HG02763 (cell line): ENCODE data around the gene STBD1.
"Not testable (repeated sequence)": the region's sequence is repeated elsewhere in the genome, so short reads cannot be mapped to it uniquely, and the experiment has no call there.

ENCODE experiments used
- ATAC-seq: cut with Tn5 transposase; IDR thresholded peaks from one replicate; pipeline ENCODE4 v1.9.1; 2021; ENCODE audit warnings: mild to moderate bottlenecking, moderate library complexity; ENCODE audit not compliant: unreplicated experiment

Gene STBD1

DNA sequence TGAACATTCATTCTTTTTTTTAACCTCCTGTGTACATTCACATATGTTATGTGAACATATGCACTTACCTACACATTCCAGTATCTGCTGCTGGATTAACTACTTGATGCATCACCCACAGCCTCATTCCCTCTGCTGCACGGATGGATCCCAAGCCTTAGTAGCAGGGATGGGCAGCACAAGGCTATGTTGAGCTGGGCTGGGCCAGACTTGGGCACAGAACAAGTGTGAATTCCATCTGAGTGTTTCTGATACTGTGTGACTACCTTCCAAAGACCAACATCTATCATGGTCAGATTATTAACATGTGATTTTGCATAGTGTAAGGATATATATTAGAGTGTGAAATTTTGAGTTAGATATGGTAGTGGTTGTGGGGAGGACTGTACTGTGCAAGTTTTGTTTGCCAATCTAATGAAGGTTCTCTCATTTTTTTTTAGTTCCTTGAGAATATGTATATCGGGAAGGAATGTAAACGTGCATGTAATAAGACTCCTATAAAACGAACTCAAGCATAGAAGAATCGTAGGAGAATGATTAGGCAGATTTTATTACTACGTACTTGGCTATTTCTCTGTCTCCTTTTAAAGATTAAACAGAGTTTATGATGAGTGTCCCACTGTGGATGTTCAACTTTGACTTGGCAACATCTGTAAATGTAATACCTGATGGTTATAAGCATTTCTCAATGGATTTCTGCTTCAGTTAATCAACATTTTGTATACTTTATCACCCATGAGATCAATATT, 23.4 kb upstream of the STBD1 start:
- ATAC-seq, result no peak

DNA sequence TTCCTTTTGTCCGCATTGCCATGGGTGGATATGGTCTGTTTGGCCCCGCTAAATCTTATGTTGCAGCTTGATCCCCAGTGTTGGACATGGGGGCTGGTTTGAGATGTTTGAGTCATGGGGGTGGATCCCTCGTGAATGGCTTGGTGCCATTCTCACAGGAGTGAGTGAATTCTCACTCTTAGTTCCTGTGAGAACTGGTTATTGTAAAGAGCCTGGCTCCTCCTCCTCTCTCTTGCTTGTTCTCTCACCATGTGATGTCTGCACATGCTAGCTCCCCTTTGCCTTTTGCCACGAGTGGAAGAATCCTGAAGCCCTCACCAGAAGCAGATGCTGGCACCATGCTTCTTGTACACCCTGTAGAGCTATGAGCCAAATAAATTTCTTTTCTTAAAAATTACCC, 22.6 kb upstream of the STBD1 start:
- no peak for ATAC-seq

DNA sequence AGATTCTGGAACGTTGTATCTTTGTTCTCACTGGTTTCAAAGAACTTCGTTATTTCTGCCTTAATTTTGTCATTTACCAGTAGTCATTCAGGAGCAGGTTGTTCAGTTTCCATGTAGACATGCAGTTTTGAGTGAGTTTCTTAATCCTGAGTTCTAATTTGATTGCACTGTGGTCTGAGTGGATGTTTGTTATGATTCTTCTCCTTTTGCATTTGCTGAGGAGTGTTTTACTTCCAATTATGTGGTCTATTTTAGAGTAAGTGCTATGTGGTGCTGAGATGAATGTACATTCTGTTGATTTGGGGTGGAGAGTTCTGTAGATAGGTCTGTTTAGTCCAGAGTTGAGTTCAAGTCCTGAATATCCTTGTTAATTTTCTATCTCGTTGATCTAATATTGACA, 18.7 kb upstream of the STBD1 start:
- ATAC-seq, result not testable (repeated sequence)

DNA sequence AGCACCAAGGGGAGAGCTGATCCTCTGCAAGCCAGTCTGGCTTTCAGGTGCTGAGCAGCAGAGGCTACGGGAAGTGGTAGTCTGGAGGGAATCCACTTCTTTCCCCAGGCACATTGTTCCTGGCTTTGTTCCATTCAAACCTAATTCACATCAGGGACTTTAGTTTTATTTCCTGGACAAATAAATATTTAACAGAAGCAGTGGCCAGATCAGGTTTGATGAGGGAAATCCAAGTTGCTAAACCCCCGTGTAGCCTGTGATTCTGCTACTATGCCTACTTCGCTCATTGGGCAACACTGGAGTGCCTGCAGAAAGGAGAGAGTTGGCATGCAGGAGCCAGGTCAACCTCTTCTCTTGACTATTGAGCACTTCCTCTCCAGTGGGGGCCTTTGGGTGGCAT, 13.8 kb upstream of the STBD1 start:
- no peak for ATAC-seq

DNA sequence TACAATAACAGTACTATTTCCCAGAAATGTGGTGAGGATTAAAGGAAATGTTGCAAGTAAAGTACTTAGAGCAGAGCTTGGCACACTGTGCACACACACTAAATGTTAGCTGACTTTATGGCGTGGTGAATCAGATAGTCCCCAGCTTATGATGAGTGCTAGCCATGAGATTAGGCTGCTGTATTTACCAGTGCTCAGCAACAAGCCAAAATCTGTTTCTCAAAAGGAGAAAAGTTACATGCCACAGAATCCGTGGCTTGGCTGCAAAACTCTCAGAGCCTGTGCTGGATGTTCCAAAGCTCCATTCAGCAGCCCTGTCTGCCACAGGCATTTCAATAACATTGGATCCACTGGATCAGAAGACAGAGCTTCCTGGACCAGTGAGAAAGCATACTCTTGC, 12.8 kb upstream of the STBD1 start:
- ATAC-seq, result no peak

DNA sequence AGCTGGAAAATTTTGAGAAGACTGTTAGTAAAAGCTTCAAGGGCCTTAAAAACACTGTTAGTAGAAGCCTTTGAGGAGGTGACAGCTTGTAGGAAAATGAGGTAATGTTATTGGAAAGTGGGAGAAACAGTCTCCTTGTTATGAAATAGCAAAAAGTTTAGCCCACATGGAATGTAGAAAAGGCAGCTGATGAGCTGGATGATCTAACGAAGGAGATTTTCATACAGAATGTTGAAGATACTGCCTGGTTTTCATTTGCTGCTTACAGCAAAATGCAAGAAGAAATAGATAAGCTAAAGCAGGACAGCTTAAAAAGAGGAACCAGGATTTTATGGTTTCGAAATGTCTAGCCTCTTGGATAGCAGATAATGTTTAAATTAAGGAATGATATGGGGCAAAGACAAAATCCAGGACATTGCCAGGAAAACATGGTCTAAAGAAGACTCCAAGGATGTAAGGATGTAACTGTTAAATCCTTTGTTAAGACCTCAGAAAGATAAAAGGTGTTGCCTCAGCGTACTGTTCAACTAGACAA, 10.2 kb upstream of the STBD1 start:
- no peak for ATAC-seq

DNA sequence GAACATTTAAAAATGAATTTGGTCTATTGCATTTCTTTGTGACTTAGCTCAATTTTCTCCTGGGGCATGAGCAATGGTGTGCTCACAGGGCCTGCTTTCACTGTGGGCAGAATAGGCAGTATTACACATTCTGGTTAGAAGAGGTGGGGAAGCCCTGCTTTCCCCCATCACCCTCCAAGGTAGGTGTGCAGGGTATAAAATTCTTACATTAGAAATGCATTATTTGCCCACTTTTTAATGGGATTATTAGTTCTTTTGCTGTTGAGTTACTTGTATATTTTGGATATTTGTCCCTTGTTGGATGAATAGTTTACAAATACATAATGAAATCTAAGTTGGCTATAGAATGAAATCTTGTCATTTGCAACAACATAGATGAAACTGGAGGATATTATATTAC, 8.3 kb upstream of the STBD1 start:
- ATAC-seq, result no peak

DNA sequence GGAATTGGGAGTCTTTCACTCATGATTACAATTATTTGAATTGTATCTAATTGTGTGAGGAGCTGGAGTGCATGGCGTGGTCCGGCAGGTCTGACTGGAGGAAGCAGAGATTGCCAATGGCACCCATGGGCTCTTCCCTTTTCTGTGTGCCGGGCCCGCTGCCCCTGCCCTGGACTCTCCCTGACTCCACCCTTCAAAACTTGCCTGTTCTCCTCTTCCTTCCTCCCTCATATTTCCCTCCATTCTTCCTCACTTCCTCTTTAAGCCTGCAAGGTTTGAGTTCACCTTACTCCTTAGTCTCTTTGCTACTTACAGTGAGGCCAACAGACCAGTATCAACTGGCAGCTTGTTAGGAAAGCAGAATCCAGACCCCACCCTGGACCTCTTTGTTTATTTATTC, 6.5 kb upstream of the STBD1 start:
- ATAC-seq, result no peak

DNA sequence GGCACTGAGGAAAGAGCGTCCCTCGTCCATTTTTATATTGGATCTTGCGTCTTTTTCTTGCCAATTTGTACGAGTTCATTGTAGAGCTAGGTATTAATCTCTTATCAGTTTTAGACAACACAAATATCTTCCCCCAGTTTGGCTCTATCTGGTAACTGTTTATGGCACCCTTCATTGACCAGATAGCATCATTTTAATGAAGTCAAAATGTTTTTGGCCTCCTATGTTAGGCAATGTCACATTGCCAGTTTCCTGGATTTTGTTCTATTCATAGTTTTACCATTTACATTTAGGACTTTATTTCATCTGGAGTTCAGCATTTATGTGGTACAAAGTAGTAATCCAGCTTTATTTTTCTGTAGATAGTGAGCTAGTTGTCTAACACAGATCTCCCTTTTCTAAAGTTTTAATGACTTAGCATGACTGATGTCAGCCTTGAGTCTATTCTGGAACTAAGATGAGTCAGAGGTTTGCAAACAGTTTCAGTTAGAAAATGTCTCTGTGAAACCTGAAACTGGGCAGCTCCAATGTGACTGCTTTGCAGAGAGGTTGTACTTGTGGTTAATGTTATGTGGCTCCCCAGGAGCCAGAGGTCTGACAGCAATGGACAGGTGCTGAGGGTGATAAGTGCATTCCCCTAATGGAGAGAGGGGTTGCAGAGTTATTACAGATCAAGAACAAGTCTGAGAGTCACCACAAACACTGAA, 5.3 kb upstream of the STBD1 start:
- peak; percentile 99 for ATAC-seq

DNA sequence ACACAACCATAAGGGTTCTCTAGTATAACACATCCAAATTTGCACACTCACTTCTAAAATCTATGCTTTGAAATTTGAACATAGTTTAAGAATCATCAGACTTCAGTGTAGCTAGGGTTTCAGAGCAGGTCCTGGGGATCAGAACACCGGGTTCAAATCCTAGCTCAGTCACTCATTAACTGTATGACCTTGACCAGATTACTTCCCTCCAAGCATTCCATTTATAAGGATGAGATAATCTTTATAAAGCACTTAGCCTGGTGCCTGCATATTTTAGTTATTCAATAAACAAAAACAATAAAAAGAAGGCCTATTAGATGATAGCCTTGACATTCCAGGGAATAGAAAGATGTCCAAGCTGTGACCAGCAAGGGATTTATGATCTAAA, 4.8 kb upstream of the STBD1 start:
- no peak for ATAC-seq

DNA sequence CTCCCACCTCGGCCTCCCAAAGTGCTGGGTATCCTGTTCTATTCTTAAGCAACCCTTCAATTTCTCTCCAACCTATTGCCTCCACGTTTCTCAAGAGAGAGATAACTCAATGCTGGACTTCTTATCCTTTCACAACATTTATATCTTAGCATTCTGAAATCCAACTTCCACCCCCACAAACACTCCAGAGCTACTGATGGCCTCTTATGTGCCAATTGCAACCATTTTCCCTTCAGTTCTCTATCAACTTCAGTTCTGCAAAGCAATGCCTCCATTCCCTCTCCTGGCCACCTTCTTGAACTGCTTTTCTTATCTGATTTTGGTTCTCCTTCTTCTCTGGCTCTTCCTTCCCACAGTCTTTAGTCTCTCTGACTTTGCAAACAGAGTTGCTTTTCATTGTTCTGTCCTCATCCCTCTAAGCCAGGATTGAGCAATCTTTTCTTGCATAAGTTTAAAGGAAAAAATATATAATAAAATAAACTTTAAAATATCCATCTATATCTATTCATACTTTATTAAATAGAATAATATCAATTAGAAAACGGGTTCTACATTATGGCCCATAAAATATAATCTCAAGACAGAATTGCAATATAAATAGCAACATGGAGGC, 3.6 kb upstream of the STBD1 start:
- no peak for ATAC-seq

DNA sequence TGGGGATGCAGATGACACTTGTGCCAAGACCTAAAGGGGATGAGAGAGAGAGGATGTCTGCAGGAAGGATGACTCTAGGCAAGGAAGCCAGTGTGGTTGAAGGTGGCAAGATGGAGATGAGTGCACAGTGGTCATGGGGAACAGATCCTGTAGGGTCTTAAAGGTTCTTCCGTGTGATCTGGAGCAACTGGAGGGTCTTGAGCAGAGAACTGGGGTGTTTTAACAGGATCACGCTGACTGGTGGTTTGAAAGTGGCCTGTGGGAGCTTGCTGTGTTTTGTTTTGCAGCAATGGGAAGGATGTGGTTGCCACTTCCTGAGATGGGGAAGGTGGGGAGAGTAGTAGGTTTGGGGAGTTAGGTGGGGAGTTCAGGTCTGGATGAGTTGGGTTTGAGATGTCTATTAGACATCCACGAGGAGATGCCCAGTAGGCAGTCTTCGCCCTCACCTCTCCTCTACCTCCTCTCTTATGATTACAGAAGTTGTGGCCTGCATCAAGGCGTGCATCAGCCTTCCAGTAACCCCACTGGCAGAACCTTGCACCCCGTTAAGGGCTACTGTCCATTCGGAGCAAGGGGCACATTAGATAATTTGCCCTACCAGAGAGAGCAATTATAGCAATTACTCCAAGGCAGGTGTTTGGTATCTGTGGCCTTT, 1.4 kb upstream of the STBD1 start:
- ATAC-seq, result no peak

DNA sequence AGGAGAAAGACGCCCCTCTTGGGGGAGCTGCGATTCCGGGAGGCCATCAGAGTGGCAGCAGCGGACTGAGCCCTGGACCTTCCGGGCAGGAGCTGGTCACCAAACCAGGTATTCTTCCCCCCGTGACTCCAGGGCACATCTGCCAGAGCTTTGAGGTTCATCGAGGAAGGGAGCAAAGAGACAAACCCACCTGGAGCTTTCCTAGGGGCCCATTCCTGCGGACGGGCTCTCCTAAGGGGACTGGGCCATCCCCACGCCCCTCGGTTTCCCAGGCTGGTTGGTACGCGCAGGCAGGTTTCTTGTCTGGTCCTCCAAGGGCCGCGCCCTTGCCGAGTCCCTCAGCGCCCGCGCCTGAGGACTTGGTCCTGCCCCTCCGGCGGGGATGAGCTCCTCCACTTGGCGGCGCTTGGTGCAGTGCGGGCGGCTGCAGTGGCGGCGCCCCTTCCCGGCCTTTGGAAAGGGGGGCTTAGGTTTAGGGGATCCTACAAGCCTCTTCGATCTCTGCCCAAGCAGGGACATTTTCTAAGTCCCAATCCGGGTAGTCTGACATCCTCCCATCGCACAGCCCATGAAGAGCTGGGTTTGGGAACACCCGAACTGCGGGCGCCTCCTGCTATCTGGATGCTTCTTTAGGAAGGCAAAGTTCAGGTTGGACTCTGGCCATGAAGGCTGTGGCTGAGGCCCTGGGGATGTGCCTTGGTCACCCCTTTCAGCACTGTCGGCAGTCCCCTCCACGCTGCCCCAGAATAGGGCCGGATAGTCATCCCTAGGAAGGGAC, 538 bp downstream of the STBD1 start:
- ATAC-seq, result no peak

DNA sequence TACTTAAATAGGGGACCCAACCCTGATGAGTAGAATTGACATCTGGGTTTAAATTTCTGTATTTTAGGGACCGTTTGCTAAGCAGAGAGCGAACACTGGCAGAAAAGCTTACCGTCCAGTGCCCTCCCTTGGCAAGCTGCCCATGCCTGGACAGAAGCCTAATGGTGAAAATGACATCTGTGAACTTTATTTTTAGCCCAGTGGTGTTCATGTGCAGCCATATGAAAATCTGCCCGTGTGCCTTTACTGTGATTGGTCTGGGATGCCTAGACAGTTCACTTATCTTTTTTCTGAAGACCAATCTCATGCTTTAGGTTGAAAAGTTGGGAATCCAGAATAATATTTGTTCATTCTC, 1.1 kb downstream of the STBD1 start:
- ATAC-seq, result no peak

DNA sequence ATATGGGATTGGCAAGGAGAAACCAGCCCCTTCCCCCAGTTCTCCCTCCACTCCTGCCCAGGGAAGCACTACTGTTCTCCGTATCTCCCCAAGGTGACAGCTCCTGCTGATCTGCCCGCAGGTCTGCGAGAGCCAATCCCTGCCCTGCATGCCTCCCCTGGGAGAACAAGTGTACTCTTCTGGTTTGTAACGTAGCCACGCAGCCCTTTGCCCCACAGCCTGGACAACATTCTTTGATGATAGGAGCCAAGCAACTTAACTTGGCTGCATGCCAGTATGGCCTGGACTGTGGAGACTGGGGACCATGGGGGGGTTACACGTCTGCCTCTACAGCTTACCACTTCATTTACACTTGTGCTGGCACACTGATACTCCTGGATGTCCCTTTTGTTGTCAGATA, 2.0 kb downstream of the STBD1 start:
- ATAC-seq, result no peak

DNA sequence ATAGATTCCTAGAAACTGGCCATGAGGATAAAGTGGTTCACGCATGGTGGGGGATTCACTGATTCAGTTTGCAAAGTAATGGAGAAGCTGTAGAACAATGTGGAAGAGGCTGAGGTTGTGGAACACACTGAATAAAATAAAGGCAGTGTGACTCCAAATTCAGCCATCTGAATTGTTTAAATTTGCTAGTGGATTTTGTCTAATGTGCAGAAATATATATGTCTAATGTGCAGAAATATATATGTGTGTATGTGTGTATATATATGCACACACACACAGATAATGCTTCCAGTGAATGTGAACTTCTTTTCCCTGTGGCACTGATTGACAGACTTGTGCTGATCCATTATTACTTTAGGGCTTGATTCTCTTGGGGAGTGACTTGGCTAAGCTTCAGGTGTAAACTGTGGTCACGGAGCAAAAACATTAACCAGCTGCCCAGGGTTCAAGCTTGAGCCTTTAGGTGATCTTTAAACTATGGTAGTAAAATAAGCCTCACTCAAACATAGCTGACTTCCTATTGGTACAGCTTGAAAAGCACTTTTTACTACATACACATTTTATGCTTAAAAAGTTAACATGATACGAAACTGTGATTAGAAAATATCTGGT, 3.5 kb downstream of the STBD1 start:
- ATAC-seq, result no peak

DNA sequence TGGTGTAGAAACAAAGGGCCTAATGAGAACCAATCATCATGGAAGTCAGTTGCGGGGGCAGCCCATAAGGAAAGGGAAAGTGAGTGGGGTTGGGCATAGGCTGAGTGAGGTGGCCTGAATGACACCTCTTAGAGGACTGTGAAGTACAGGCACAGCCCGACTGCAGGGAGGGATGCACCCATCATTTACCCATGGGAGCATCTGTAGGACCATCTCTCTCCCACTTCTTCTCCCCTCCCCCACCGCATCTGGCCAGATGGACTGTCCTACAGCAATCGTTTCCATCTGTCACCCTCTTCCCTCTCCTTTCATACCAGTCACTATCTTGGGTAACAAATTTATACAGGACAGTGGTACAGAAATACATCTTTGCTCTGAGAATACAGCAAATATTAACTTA, 4.2 kb downstream of the STBD1 start:
- no peak for ATAC-seq

DNA sequence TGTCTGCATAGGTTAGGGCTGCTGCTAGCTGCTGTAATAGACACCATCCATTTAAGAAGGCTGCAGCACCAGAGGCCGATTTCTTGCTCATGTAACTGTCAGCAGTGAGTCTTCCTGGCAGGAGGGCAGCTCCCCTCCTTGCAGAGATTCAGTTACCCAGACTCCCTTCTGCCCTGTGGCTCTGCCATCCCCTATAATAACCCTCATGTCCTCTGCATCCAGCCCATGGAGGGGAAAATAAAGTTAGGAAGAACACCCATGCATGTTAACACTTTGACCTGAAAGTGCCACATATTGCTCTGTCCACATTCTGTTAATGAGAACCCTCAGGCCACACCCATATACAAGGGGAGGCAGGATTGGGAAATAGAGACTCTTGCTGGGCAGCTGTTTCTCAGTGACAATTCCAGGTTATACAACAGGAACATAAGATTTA, 5.4 kb downstream of the STBD1 start:
- ATAC-seq, result no peak

DNA sequence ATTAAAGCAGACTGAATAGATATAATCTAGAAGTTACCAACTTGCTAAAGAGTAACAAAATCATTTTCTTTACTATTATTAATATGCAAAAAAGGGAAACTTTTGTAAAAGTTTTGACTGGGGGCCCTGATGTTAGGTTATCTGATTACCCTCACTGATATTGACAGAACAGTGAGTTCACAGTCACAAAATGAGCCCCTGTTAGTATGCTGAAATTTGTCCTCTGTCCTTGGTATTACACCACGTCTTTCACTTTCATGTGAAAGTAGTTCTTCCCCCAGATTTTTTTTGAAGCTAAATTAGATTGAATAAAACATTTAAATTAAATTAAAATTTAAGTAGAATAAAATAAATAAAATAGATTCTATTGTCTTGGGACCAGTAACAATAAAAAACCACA, 5.9 kb downstream of the STBD1 start:
- no peak for ATAC-seq

DNA sequence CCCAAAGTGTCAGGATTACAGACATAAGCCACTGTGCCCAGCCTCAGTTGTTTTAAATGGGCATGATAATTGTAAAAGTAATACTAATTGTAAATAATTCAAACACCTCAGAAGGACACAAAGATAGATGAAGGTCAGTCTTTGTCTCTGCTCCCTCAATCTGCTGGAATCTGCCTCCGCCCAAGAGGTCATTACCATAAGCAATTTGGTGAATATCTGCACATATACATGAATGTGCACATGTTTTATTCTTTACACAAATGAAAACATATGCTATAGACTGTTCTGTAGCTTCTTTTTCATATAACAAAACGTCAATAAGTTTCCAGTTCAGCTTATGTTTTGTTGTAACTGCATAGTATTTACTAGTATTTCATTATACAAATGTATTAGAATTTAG, 7.0 kb downstream of the STBD1 start:
- ATAC-seq, result no peak
